H9 (cell line): ENCODE data around the gene FAM76A. TPM values are rescaled to one million over a fixed set of nuclear protein-coding genes. Genes with fewer than 3 reads are reported as not detected.

Experiments
- DNase-seq: peaks from one replicate; pipeline ENCODE4 v3.0.0-alpha.2; 2017
- H2AFZ ChIP-seq: one replicate; pipeline ENCODE4 v1.6.1; 2013; ENCODE audit warnings: mild to moderate bottlenecking, low read length, control low read depth, moderate library complexity
- H2AK5ac ChIP-seq: 2 replicates; pipeline ENCODE4 v1.6.1; 2013; ENCODE audit warnings: low read length, control low read depth, mixed read lengths; ENCODE audit not compliant: insufficient read length
- H2BK120ac ChIP-seq: one replicate; pipeline ENCODE4 v1.6.1; 2013; ENCODE audit warnings: low read depth, mild to moderate bottlenecking, low read length, control low read depth, inconsistent platforms; ENCODE audit not compliant: poor library complexity, severe bottlenecking
- H2BK12ac ChIP-seq: 2 replicates; pipeline ENCODE4 v1.6.1; 2013; ENCODE audit warnings: low read length, control low read depth, mixed read lengths, low read depth; ENCODE audit not compliant: insufficient read length
- H2BK15ac ChIP-seq: 2 replicates; pipeline ENCODE4 v1.6.1; 2013; ENCODE audit warnings: low read depth, low read length, control low read depth
- H2BK20ac ChIP-seq: one replicate; pipeline ENCODE4 v1.6.1; 2013; ENCODE audit warnings: low read depth, mild to moderate bottlenecking, low read length, control low read depth, inconsistent platforms; ENCODE audit not compliant: poor library complexity, severe bottlenecking
- H2BK5ac ChIP-seq: 2 replicates; pipeline ENCODE4 v1.6.1; 2013; ENCODE audit warnings: low read length, control low read depth, mixed read lengths; ENCODE audit not compliant: insufficient read length
- H3K14ac ChIP-seq: 2 replicates; pipeline ENCODE4 v1.6.1; 2013; ENCODE audit warnings: low read length, control low read depth; ENCODE audit not compliant: insufficient read depth
- H3K18ac ChIP-seq: 2 replicates; pipeline ENCODE4 v1.6.1; 2013; ENCODE audit warnings: low read depth, mild to moderate bottlenecking, mixed read lengths, low read length, control low read depth; ENCODE audit not compliant: insufficient read length
- H3K23ac ChIP-seq: 2 replicates; pipeline ENCODE4 v1.6.1; 2013; ENCODE audit warnings: low read length, control low read depth, mixed read lengths, low read depth; ENCODE audit not compliant: insufficient read length
- H3K23me2 ChIP-seq: 2 replicates; pipeline ENCODE4 v1.6.1; 2013; ENCODE audit warnings: low read depth, mild to moderate bottlenecking, mixed read lengths, low read length, control low read depth; ENCODE audit not compliant: insufficient read length, poor library complexity, severe bottlenecking
- H3K27ac ChIP-seq: 2 replicates; pipeline ENCODE4 v1.5.1; 2013; ENCODE audit warnings: low read length, control low read depth, mixed read lengths, low read depth; ENCODE audit not compliant: insufficient read length
- H3K27me3 ChIP-seq: 2 replicates; pipeline ENCODE4 v1.6.1; 2013; ENCODE audit warnings: low read length, control low read depth, inconsistent platforms; ENCODE audit not compliant: insufficient read depth
- H3K4ac ChIP-seq: 2 replicates; pipeline ENCODE4 v1.6.1; 2013; ENCODE audit warnings: low read depth, mild to moderate bottlenecking, control low read depth, inconsistent platforms, low read length, moderate library complexity
- H3K4me1 ChIP-seq: 2 replicates; pipeline ENCODE4 v1.6.1; 2013; ENCODE audit warnings: low read length, control low read depth, inconsistent platforms; ENCODE audit not compliant: insufficient read depth
- H3K4me2 ChIP-seq: 2 replicates; pipeline ENCODE4 v1.6.1; 2013; ENCODE audit warnings: low read length, control low read depth, mixed read lengths; ENCODE audit not compliant: insufficient read length, insufficient read depth
- H3K56ac ChIP-seq: 2 replicates; pipeline ENCODE4 v1.6.1; 2013; ENCODE audit warnings: low read depth, mild to moderate bottlenecking, mixed read lengths, low read length, control low read depth; ENCODE audit not compliant: insufficient read length
- H3K79me1 ChIP-seq: 2 replicates; pipeline ENCODE4 v1.6.1; 2013; ENCODE audit warnings: low read depth, mild to moderate bottlenecking, moderate library complexity, low read length, control low read depth, inconsistent platforms; ENCODE audit not compliant: insufficient read depth, poor library complexity, severe bottlenecking
- H3K79me2 ChIP-seq: 2 replicates; pipeline ENCODE4 v1.6.1; 2013; ENCODE audit warnings: low read length, control low read depth, inconsistent platforms; ENCODE audit not compliant: insufficient read depth
- H3K9ac ChIP-seq: 2 replicates; pipeline ENCODE4 v1.6.1; 2013; ENCODE audit warnings: low read length, control low read depth, mixed read lengths; ENCODE audit not compliant: insufficient read length; ENCODE audit errors: extremely low read depth
- H3K9me3 ChIP-seq: one replicate; pipeline ENCODE4 v1.6.1; 2013; ENCODE audit warnings: low read depth, low read length, inconsistent platforms; ENCODE audit not compliant: control insufficient read depth
- H3T11ph ChIP-seq: one replicate; pipeline ENCODE4 v1.6.1; 2013; ENCODE audit warnings: mild to moderate bottlenecking, low read length, control low read depth, inconsistent platforms
- H4K20me1 ChIP-seq: one replicate; pipeline ENCODE4 v1.6.1; 2013; ENCODE audit not compliant: control insufficient read depth, insufficient read length, insufficient read depth
- H4K5ac ChIP-seq: 2 replicates; pipeline ENCODE4 v1.6.1; 2013; ENCODE audit warnings: low read depth, mild to moderate bottlenecking, mixed read lengths, low read length, control low read depth; ENCODE audit not compliant: insufficient read length
- H4K8ac ChIP-seq: replicated peaks from 2 replicates; pipeline ENCODE4 v1.6.1; 2013; ENCODE audit warnings: low read length, control low read depth, mixed read lengths, low read depth; ENCODE audit not compliant: insufficient read length
- H4K91ac ChIP-seq: 2 replicates; pipeline ENCODE4 v1.6.1; 2013; ENCODE audit warnings: low read depth, mild to moderate bottlenecking, moderate library complexity, mixed read lengths, low read length, control low read depth; ENCODE audit not compliant: insufficient read length
- H3K27ac Mint-ChIP-seq, 3 experiments: 2 replicates in 2 of 3; 3 replicates in 1 of 3; pipeline ENCODE4 v1.8.0; 2020 to 2021; ENCODE audit warnings: mixed read lengths in 3 of 3, mild to moderate bottlenecking in 1 of 3, moderate library complexity in 1 of 3
- H3K27me3 Mint-ChIP-seq: 2 replicates; pipeline ENCODE4 v1.8.0; 2021; ENCODE audit warnings: low read depth, mild to moderate bottlenecking, moderate library complexity, mixed read lengths
- H3K36me3 Mint-ChIP-seq, 3 experiments: 2 replicates in 2 of 3; 3 replicates in 1 of 3; pipeline ENCODE4 v1.8.0; 2020 to 2021; ENCODE audit warnings: low read depth in 3 of 3, mixed read lengths in 3 of 3; ENCODE audit not compliant: insufficient read depth in 1 of 3
- H3K4me1 Mint-ChIP-seq, 2 experiments: 2 replicates each; pipeline ENCODE4 v1.8.0; 2020; ENCODE audit warnings: mixed read lengths in 2 of 2
- H3K4me3 Mint-ChIP-seq, 2 experiments: 2 replicates in 1 of 2; 3 replicates in 1 of 2; pipeline ENCODE4 v1.8.0; 2020 to 2021; ENCODE audit warnings: mild to moderate bottlenecking in 2 of 2, mixed read lengths in 2 of 2, moderate library complexity in 1 of 2
- H3K9me3 Mint-ChIP-seq, 2 experiments: 2 replicates in 1 of 2; 3 replicates in 1 of 2; pipeline ENCODE4 v1.8.0; 2020; ENCODE audit warnings: mild to moderate bottlenecking in 2 of 2, mixed read lengths in 2 of 2, moderate library complexity in 1 of 2
- WGBS: extraction: QIAGEN DNeasy Blood & Tissue Kit; methylation state at CpG from one replicate; pipeline ENCODE4 v1.1.7; 2013; ENCODE audit warnings: missing lambda C conversion rate, low lambda C conversion rate, mixed read lengths; ENCODE audit not compliant: insufficient read length; ENCODE audit errors: extremely low coverage; 5-methylcytosine and 5-hydroxymethylcytosine counted together
- total RNA-seq: library from RNA; stranded (reverse); gene quantifications from 2 replicates; pipeline ENCODE4 v1.2.1, GENCODE V29; 2021
- TF ChIP-seq, protein P1 (sequence below): fragments of 200-600 bp; sonication (generic); conservative IDR thresholded peaks from 3 replicates; pipeline ENCODE4 v1.8.0; 2021; ENCODE audit warnings: antibody characterized with exemption, mild to moderate bottlenecking

The FAM76A gene
- total RNA-seq, 1 experiment from 2014 or later, result 10.6 TPM

DNA sequence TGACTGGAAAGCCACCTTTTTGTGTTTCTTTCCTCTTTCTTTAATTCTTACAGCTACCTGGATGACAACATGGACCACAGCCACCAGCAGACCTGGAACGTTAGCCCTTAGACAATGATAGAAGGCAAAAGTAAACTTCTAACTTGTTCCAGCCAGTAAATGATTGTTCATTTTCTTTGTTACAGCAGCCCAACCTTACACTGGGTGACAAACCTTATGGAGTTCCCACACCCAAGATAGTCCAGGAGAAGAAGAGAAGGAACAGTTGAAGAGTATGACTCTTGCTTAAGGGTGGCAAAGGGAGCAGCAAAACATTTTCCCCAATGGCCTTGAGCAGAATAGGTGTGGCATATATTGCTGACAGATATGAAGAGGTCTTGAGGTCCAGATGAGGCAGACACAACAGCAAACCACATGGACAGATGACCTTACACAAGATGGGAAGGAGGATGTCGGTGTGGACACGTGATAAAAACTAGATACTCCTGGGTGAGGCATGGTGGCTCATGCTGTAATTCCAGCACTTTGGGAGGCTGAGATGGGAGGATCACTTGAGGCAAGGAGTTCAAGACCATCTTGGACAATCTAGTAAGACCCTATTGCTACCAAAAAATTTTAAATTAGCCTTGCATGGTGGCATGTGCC, 11.8 kb upstream of the FAM76A start:
- Histone ChIP-seq H2BK12ac (no peak overlapping the region), H3K4ac (no peak overlapping the region), H4K8ac (no peak overlapping the region), H3K4me2 (no peak overlapping the region), H2AFZ (no peak overlapping the region), H3K79me1 (no peaks in the 10 kb centered on the region), H4K5ac (no peak overlapping the region), H3K4me1 (no peaks in the 10 kb centered on the region; the same call in 1 of the 2 replicates), H3T11ph (no peak overlapping the region), H4K91ac (no peak overlapping the region), H3K23me2 (no peaks in the 10 kb centered on the region), H2BK5ac (no peak overlapping the region), H2AK5ac (no peak overlapping the region), H3K23ac (no peak overlapping the region), H2BK15ac (no peak overlapping the region), H3K9ac (no peak overlapping the region), H3K27ac (no peak overlapping the region), H3K18ac (no peak overlapping the region), H3K27me3 (no peaks in the 10 kb centered on the region), H2BK20ac (no peak overlapping the region), H3K56ac (no peak overlapping the region), H2BK120ac (no peak overlapping the region), H4K20me1 (no peaks in the 10 kb centered on the region), H3K9me3 (peaks cover 6% of the 10 kb centered on the region), H3K14ac (no peak overlapping the region), H3K79me2 (no peaks in the 10 kb centered on the region)
- no peak for DNase-seq
- H3K4me1 Mint-ChIP-seq, result peaks cover 7 to 12% of the 10 kb centered on the region in 2 experiments
- no peak overlapping the region for H3K27ac Mint-ChIP-seq
- H3K27me3 Mint-ChIP-seq, result peaks cover 6% of the 10 kb centered on the region
- no peak overlapping the region for H3K4me3 Mint-ChIP-seq
- H3K9me3 Mint-ChIP-seq, result peaks cover 6 to 10% of the 10 kb centered on the region in 2 experiments; a peak in 4 of 5 replicates
- WGBS, result no CpG with 5 or more reads among the region's 3 CpGs
- TF ChIP-seq, protein P1, sequence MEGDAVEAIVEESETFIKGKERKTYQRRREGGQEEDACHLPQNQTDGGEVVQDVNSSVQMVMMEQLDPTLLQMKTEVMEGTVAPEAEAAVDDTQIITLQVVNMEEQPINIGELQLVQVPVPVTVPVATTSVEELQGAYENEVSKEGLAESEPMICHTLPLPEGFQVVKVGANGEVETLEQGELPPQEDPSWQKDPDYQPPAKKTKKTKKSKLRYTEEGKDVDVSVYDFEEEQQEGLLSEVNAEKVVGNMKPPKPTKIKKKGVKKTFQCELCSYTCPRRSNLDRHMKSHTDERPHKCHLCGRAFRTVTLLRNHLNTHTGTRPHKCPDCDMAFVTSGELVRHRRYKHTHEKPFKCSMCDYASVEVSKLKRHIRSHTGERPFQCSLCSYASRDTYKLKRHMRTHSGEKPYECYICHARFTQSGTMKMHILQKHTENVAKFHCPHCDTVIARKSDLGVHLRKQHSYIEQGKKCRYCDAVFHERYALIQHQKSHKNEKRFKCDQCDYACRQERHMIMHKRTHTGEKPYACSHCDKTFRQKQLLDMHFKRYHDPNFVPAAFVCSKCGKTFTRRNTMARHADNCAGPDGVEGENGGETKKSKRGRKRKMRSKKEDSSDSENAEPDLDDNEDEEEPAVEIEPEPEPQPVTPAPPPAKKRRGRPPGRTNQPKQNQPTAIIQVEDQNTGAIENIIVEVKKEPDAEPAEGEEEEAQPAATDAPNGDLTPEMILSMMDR, result no peak
- peaks cover 0 to 10% (median 0%) of the 10 kb centered on the region in 3 experiments; a peak in 1 of 7 replicates for H3K36me3 Mint-ChIP-seq
